Measurements from ENCODE around the gene INO80D.
"Not testable (repeated sequence)": the region's sequence is repeated elsewhere in the genome, so short reads cannot be mapped to it uniquely, and the experiment has no call there.

INO80D gene

GRCh38 chr2:206112108-206112507, 26.1 kb upstream of the INO80D start:
- H3K4me3 ChIP-seq (ENCODE audit: low read depth, low read length): no peak overlapping the region
- no peak for TF ChIP-seq CTCF (IDR thresholded peaks at IDR 0.05; ENCODE audit: low read depth, low read length)
- in situ Hi-C loops (cut with HindIII; ENCODE audit: low sequenced_read_pairs): no loop called here
- no peak for DNase-seq (ENCODE audit: low read depth, low spot score)

GRCh38 chr2:206108713-206109112, 22.7 kb upstream of the INO80D start:
- TF ChIP-seq CTCF (IDR thresholded peaks at IDR 0.05; ENCODE audit: low read depth, low read length): no peak
- no peak overlapping the region for H3K4me3 ChIP-seq (ENCODE audit: low read depth, low read length)
- in situ Hi-C loops (cut with HindIII; ENCODE audit: low sequenced_read_pairs): no loop called here
- DNase-seq (ENCODE audit: low read depth, low spot score): no peak

GRCh38 chr2:206105541-206105940, 19.6 kb upstream of the INO80D start:
- in situ Hi-C loops (cut with HindIII; ENCODE audit: low sequenced_read_pairs): no loop called here
- no peak overlapping the region for H3K4me3 ChIP-seq (ENCODE audit: low read depth, low read length)
- no peak for TF ChIP-seq CTCF (IDR thresholded peaks at IDR 0.05; ENCODE audit: low read depth, low read length)
- DNase-seq (ENCODE audit: low read depth, low spot score): no peak

DNA sequence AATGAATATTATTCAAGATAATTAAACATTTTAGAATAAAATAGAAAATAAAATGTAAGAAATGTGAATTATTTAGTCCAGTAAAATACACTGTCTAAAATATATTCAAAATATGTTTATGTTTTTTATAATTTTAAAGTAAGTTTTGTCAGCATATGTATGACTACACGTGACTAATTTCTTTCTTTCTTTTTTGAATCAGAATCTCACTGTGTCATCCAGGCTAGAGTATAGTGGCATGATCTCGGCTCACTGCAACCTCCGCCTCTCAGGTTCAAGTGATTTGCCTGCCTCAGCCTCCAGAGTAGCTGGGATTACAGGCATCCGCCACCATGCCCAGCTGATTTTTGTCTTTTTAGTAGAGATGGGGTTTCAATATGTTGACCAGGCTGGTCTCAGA, 19.1 kb upstream of the INO80D start:
- no peak for DNase-seq (ENCODE audit: low read depth, low spot score)
- no peak for TF ChIP-seq CTCF (IDR thresholded peaks at IDR 0.05; ENCODE audit: low read depth, low read length)
- in situ Hi-C loops (cut with HindIII; ENCODE audit: low sequenced_read_pairs): no loop called here
- no peak overlapping the region for H3K4me3 ChIP-seq (ENCODE audit: low read depth, low read length)

DNA sequence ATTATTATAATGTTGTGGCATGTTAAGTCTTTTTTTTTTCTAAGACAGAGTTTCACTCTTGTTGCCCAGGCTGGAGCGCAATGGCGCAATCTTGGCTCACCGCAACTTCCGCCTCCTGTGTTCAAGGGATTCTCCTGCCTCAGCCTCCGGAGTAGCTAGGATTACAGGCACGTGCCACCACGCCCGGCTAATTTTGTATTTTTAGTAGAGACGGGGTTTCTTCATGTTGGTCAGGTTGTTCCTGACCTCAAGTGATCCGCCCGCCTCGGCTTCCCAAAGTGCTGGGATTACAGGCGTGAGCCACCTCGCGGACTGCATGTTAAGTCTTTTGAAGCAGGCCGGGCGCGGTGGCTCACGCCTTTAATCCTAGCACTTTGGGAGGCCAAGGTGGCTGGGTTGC, 12.9 kb upstream of the INO80D start:
- in situ Hi-C loops (cut with HindIII; ENCODE audit: low sequenced_read_pairs); DNase-seq (ENCODE audit: low read depth, low spot score); H3K4me3 ChIP-seq (ENCODE audit: low read depth, low read length): not testable (repeated sequence)

GRCh38 chr2:206098471-206098870, 12.5 kb upstream of the INO80D start:
- in situ Hi-C loops (cut with HindIII; ENCODE audit: low sequenced_read_pairs): no loop called here
- DNase-seq (ENCODE audit: low read depth, low spot score): no peak
- H3K4me3 ChIP-seq (ENCODE audit: low read depth, low read length): no peak overlapping the region
- no peak for TF ChIP-seq CTCF (IDR thresholded peaks at IDR 0.05; ENCODE audit: low read depth, low read length)

DNA sequence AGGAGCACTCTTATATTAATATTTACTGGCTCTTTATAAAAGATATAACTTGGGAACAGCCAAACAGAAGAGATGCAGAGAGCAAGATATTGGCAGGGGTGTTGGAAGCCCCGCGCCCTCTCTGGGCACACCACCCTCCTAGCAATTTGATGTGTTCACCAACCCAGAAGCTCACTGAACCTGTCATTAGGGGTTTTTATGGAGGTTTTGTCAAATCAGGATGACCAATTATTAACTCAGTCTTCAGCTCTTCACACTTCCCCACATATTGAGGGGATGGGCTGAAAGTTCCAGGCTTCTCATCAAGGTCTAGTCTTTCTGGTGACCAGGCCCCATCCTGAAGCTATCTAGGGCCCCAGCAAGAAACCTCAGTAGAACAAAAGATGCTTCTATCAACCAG, 10.9 kb upstream of the INO80D start:
- no peak for TF ChIP-seq CTCF (IDR thresholded peaks at IDR 0.05; ENCODE audit: low read depth, low read length)
- no peak for DNase-seq (ENCODE audit: low read depth, low spot score)
- in situ Hi-C loops (cut with HindIII; ENCODE audit: low sequenced_read_pairs): no loop called here
- no peak overlapping the region for H3K4me3 ChIP-seq (ENCODE audit: low read depth, low read length)
